SK-N-SH treated with all-trans-retinoic acid at 6 μM for 48 hours (cell line): ENCODE data around the gene C1QBP.
"Not testable (repeated sequence)": the region's sequence is repeated elsewhere in the genome, so short reads cannot be mapped to it uniquely, and the experiment has no call there.

Experiments used
- ATAC-seq: fragments of 200-7000 bp; cut with Tn5 transposase; 3 replicates; pipeline ENCODE4 v1.9.1; 2020; ENCODE audit warnings: mild to moderate bottlenecking, moderate library complexity
- ARNTL ChIP-seq: fragments of 450-650 bp; formaldehyde crosslinking; IDR thresholded peaks from 2 replicates; pipeline ENCODE4 v1.5.0; 2020; ENCODE audit warnings: low read depth, mild to moderate bottlenecking, moderate library complexity, borderline replicate concordance
- BACH2 ChIP-seq: fragments of 250-450 bp; sonication (Bioruptor Pico); IDR thresholded peaks from 2 replicates; pipeline ENCODE4 v1.9.0; 2021; ENCODE audit warnings: mild to moderate bottlenecking, borderline replicate concordance
- CREB5 ChIP-seq: fragments of 250-450 bp; sonication (Bioruptor Pico); IDR thresholded peaks from 2 replicates; pipeline ENCODE4 v1.5.1; 2020; ENCODE audit warnings: low read depth, mild to moderate bottlenecking, moderate library complexity
- CSRNP3 ChIP-seq: fragments of 250-450 bp; sonication (Bioruptor Pico); IDR thresholded peaks from 2 replicates; pipeline ENCODE4 v1.5.1; 2021; ENCODE audit warnings: mild to moderate bottlenecking, moderate library complexity
- ESRRG ChIP-seq: fragments of 250-450 bp; sonication (Bioruptor Pico); IDR thresholded peaks from 2 replicates; pipeline ENCODE4 v1.6.1; 2021; ENCODE audit warnings: mild to moderate bottlenecking
- OSR1 ChIP-seq: fragments of 250-450 bp; sonication (Bioruptor Pico); IDR thresholded peaks from 2 replicates; pipeline ENCODE4 v1.8.0; 2022; ENCODE audit warnings: moderate library complexity, mild to moderate bottlenecking, inconsistent platforms
- PATZ1 ChIP-seq: fragments of 250-450 bp; sonication (Bioruptor Pico); IDR thresholded peaks from 2 replicates; pipeline ENCODE4 v1.8.0; 2020; ENCODE audit warnings: mild to moderate bottlenecking, moderate library complexity, borderline replicate concordance
- POU6F1 ChIP-seq: fragments of 250-450 bp; sonication (Bioruptor Pico); IDR thresholded peaks from 2 replicates; pipeline ENCODE4 v1.8.0; 2021; ENCODE audit warnings: low read depth, mild to moderate bottlenecking, moderate library complexity, borderline replicate concordance
- RARB ChIP-seq: fragments of 250-450 bp; sonication (Bioruptor Pico); IDR thresholded peaks from 2 replicates; pipeline ENCODE4 v1.8.0; 2021; ENCODE audit warnings: mild to moderate bottlenecking, moderate library complexity
- TCF4 ChIP-seq: fragments of 250-450 bp; sonication (Bioruptor Pico); IDR thresholded peaks from 2 replicates; pipeline ENCODE4 v1.8.0; 2021; ENCODE audit warnings: mild to moderate bottlenecking, moderate library complexity, borderline replicate concordance
- TOX ChIP-seq: fragments of 250-450 bp; sonication (Bioruptor Pico); IDR thresholded peaks from 2 replicates; pipeline ENCODE4 v1.8.0; 2021; ENCODE audit warnings: mild to moderate bottlenecking, moderate library complexity, borderline replicate concordance
- TSHZ2 ChIP-seq: fragments of 250-450 bp; sonication (Bioruptor Pico); IDR thresholded peaks from 2 replicates; pipeline ENCODE4 v1.5.0; 2020; ENCODE audit warnings: mild to moderate bottlenecking, moderate library complexity
- ZFP3 ChIP-seq: fragments of 250-450 bp; sonication (Bioruptor Pico); IDR thresholded peaks from 2 replicates; pipeline ENCODE4 v1.5.0; 2020; ENCODE audit warnings: mild to moderate bottlenecking, moderate library complexity
- ZFP30 ChIP-seq: fragments of 450-650 bp; formaldehyde crosslinking; IDR thresholded peaks from 2 replicates; pipeline ENCODE4 v1.5.0; 2022; ENCODE audit warnings: mild to moderate bottlenecking, moderate library complexity
- ZNF565 ChIP-seq: fragments of 450-650 bp; formaldehyde crosslinking; conservative IDR thresholded peaks from 2 replicates; pipeline ENCODE4 v1.5.0; 2020; ENCODE audit warnings: low read depth, mild to moderate bottlenecking, moderate library complexity
- ZNF70 ChIP-seq: fragments of 450-650 bp; formaldehyde crosslinking; IDR thresholded peaks from 2 replicates; pipeline ENCODE4 v1.5.0; 2020; ENCODE audit warnings: mild to moderate bottlenecking, moderate library complexity
- ZNF8 ChIP-seq: fragments of 450-650 bp; formaldehyde crosslinking; IDR thresholded peaks from 2 replicates; pipeline ENCODE4 v1.5.0; 2020; ENCODE audit warnings: mild to moderate bottlenecking, moderate library complexity

The C1QBP gene

GRCh38 chr17:5437721-5438317 is 1.1 kb downstream of the C1QBP start (continued):
- TF ChIP-seq TSHZ2 (CRISPR knock-in tag): no peak
- TF ChIP-seq ZFP30 (CRISPR knock-in tag): no peak
- TF ChIP-seq, all 23 proteins: peak for 0

GRCh38 chr17:5435781-5436315 is 3.1 kb downstream of the C1QBP start:
- ATAC-seq: not testable (repeated sequence)

- no peak for TF ChIP-seq ZNF70 (CRISPR knock-in tag)
- no peak for TF ChIP-seq ZFP3 (CRISPR knock-in tag)
- no peak for TF ChIP-seq ARNTL (CRISPR knock-in tag)
- no peak for TF ChIP-seq CREB5 (CRISPR knock-in tag)
- TF ChIP-seq ZFP30 (CRISPR knock-in tag): no peak
- TF ChIP-seq CSRNP3 (CRISPR knock-in tag): no peak
- no peak for TF ChIP-seq POU6F1 (CRISPR knock-in tag)
- no peak for TF ChIP-seq ESRRG
- TF ChIP-seq OSR1: no peak
- no peak for TF ChIP-seq BACH2 (CRISPR knock-in tag)
- TF ChIP-seq TCF4 (CRISPR knock-in tag): no peak
- TF ChIP-seq TOX (CRISPR knock-in tag): no peak
- TF ChIP-seq PATZ1: no peak
- TF ChIP-seq ZNF8 (CRISPR knock-in tag): no peak
- ATAC-seq: no peak
Measured at GRCh38 chr17:5434984-5435383, 4.0 kb downstream of the C1QBP start.

- TF ChIP-seq ARNTL (CRISPR knock-in tag): no peak
- TF ChIP-seq RARB (CRISPR knock-in tag): no peak
- TF ChIP-seq POU6F1 (CRISPR knock-in tag): no peak
- TF ChIP-seq ZFP3 (CRISPR knock-in tag): no peak
- no peak for TF ChIP-seq TSHZ2 (CRISPR knock-in tag)
- no peak for TF ChIP-seq PATZ1
- no peak for TF ChIP-seq BACH2 (CRISPR knock-in tag)
- no peak for TF ChIP-seq ZFP30 (CRISPR knock-in tag)
- no peak for TF ChIP-seq ZNF565 (CRISPR knock-in tag)
- ATAC-seq: no peak
Measured at GRCh38 chr17:5431949-5432556, 6.9 kb downstream of the C1QBP start.
